Choroid plexus epithelial cell (primary cell): ENCODE data around the gene TTLL5.

ENCODE experiments used
- DNase-seq: peaks from one replicate; pipeline ENCODE4 v3.0.0-alpha.2; 2010; ENCODE audit warnings: low read depth
- H3K4me3 ChIP-seq: 2 replicates; pipeline ENCODE4 v1.5.1; 2011; ENCODE audit warnings: low read depth, mild to moderate bottlenecking, control low read depth, low read length, moderate library complexity
- CTCF ChIP-seq: conservative IDR thresholded peaks from 2 replicates; pipeline ENCODE4 v1.5.1; 2011; ENCODE audit warnings: low read depth, mild to moderate bottlenecking, control low read depth, inconsistent platforms, low read length, moderate library complexity

TTLL5 gene

GRCh38 chr14:75977582-75977943, 316.5 kb downstream of the TTLL5 start:
- DNase-seq, result no peak

GRCh38 chr14:75978249-75978731, 317.2 kb downstream of the TTLL5 start:
- no peak for DNase-seq
- H3K4me3 ChIP-seq, result peak overlapping the region; percentile 68
- no peak for TF ChIP-seq CTCF

More at GRCh38 chr14:75977582-75977943, 316.5 kb downstream of the TTLL5 start:
- no peak overlapping the region for H3K4me3 ChIP-seq
- no peak for TF ChIP-seq CTCF

GRCh38 chr14:75979071-75979571, 318.1 kb downstream of the TTLL5 start:
- peak overlapping the region; percentile 68 for H3K4me3 ChIP-seq
- peak; percentile 88 for TF ChIP-seq CTCF
- DNase-seq, result peak; percentile 73

GRCh38 chr14:75979648-75980565, 318.9 kb downstream of the TTLL5 start:
- TF ChIP-seq CTCF, result no peak
- H3K4me3 ChIP-seq, result peak overlapping the region; percentile 68
- DNase-seq, result no peak

GRCh38 chr14:75980856-75981255, 319.8 kb downstream of the TTLL5 start:
- no peak for TF ChIP-seq CTCF
- peak overlapping the region; percentile 68 for H3K4me3 ChIP-seq
- no peak for DNase-seq

- TF ChIP-seq CTCF, result no peak
- peak; percentile 97 for DNase-seq
- peak within 1 kb of the TSS; percentile 68 for H3K4me3 ChIP-seq
Observed at GRCh38 chr14:75981426-75982265, 320.6 kb downstream of the TTLL5 start, which contains the start of gene TGFB3. TGFB3 (minus strand) TSS chr14:75981995; CDS start chr14:75980893, 1,102 bp downstream.
